ENCODE data around the gene TRIM36. TPM values are rescaled to one million over a fixed set of nuclear protein-coding genes. Genes with fewer than 3 reads are reported as not detected.

Gene TRIM36, protein sequence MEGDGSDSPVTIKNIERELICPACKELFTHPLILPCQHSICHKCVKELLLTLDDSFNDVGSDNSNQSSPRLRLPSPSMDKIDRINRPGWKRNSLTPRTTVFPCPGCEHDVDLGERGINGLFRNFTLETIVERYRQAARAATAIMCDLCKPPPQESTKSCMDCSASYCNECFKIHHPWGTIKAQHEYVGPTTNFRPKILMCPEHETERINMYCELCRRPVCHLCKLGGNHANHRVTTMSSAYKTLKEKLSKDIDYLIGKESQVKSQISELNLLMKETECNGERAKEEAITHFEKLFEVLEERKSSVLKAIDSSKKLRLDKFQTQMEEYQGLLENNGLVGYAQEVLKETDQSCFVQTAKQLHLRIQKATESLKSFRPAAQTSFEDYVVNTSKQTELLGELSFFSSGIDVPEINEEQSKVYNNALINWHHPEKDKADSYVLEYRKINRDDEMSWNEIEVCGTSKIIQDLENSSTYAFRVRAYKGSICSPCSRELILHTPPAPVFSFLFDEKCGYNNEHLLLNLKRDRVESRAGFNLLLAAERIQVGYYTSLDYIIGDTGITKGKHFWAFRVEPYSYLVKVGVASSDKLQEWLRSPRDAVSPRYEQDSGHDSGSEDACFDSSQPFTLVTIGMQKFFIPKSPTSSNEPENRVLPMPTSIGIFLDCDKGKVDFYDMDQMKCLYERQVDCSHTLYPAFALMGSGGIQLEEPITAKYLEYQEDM
- 1.3 TPM for total RNA-seq
- long read RNA-seq = 0 reads

DNA sequence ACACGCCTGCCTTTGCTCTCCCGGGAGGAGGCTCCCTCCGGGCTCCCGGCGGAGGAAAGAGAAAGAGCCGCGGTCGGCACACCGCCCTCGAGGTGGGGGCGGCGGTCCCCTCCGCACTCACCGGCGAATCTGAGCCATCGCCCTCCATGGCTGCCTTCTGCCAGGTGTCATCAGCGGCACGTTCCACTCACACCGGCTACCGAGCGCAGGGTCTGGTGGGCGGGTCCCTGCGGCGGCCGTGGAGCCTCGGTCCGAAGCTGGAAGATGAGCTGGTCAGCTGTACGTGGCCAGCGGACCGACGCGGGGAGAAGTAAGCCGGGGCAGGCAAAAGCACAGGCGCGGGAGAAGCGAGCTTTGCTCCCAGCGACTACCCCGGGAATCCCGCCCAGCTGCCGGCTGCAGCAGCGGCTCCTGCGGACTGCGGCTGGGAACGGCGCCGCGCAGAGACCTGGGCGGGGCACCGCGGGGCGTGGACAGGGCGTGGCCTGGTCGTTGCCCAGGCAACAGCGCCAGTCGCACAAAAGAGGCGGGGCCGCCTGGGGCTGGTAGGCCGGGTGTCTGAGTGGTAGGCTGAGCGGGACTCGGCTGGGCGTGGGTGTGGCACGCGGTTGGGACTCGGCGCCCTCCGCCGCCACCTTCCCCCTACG is at the start of gene TRIM36:
Gene TRIM36, minus strand, starts transcription at position 422 of the 647 bp plus-strand sequence. Its CDS starts 274 bp downstream, at position 148.
- DNase-seq (ENCODE audit: low spot score) = peak; percentile 97

DNA sequence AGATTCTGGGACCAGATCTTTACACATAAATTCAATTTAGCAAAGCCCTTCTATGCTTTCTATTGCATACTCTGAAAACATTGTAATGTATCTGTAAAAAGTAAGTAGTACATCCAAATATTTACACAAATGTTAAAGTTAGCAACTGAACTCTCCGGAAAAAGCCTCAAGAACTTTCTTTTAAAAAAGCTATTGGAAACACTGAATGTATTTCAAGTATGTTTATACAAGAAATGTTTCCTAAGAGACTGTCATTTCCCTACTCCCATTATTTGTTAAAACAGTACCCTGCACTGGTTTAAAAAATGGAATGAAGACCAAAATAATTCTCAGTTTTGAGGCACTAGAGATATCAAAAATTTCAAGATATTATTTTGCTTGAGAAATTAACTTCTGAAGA is 44.8 kb upstream of the TRIM36 start:
- no peak for DNase-seq (ENCODE audit: low spot score)

DNA sequence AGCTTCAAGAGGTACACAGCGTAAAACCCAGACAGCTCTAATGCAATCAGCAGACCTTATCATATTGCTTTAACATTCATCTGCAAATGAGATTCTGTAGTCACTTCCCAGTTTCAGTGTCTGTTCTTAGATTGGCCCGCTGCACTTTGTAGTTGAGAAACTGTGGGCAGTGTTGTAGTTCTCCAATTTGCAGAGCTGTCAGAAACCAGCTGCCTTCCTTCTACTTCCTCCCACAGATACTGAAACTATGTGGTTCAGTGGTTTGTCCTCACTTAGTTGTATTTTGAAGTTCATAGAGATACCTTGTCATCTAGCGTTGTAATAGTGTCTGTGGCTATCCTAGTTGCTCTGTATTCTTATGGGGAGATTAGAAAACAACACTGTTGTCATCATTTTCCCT is 39.6 kb upstream of the TRIM36 start:
- DNase-seq (ENCODE audit: low spot score) = no peak

DNA sequence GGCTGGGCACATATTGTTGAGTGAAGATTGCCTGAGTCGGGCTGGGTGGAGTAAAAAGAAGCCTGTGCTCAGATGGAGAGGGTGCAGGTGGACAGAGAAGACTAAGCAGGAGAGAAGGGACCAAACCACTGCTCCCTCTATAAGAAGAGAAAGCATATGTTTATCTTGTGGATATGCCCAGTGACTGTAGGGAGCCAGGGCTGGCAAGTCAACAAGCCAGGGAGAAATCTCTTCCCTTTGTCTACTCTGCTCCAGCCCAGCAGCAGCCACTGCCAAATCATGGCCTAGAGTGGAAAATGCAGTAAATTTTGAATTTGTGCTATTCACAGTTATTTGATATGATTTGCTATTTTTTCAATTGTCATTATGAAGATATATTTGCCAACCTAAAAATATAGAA is 33.2 kb upstream of the TRIM36 start:
- no peak for DNase-seq (ENCODE audit: low spot score)

DNA sequence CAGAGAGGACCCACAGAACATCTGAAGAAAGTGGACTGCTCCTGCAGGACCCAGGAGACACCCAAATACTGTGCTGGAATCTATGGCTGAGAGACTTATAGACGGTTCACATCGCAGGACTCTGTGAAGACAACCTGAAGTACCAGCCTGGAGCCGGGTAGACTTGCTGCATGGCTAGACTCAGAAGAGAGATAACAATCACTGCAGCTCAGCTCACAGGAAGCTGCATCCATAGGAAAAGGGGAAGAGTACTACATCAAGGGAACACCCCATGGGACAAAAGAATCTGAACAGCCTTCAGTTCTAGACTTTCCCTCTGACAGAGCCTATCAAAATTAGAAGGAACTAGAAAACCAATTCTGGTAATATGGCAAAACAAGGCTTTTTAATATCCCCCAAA is 26.5 kb upstream of the TRIM36 start:
- DNase-seq (ENCODE audit: low spot score) = no peak

DNA sequence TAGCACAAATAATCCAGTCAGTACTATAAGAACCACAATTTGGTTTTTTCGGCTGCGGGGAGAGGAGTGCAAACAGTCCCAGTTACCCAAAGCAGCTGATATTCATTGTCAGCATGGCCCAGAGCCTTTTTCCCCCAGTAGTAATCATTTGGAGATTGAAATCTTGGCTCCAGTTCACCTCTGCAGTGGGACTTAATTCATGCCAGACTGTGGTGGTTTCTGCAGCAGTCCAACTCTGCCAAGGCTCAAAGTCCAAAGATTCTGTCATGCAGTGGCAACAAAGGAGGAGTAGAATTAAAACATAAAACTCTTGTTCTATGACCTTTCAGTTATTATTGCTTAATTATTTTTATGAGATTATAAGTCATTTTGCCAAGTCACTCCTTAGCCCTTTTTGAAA is 25.0 kb upstream of the TRIM36 start:
- no peak for DNase-seq (ENCODE audit: low spot score)

DNA sequence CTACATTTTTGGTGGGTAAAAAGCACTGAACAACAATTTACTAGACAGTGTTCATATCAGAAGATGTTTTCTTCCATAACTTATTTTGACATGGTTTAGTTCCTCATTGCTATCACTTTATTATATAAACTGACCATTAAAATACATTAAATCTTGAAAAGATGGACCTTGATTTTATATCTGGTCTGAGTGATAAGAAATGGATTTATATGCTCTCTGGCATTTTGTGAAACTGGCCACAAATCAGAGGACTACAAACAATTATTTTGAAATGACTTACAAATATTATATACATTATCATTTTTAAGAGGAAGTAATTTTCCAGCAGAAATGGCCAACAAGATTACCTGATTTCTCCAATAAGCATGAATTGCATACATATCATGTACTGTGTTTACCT is 23.6 kb upstream of the TRIM36 start:
- no peak for DNase-seq (ENCODE audit: low spot score)

DNA sequence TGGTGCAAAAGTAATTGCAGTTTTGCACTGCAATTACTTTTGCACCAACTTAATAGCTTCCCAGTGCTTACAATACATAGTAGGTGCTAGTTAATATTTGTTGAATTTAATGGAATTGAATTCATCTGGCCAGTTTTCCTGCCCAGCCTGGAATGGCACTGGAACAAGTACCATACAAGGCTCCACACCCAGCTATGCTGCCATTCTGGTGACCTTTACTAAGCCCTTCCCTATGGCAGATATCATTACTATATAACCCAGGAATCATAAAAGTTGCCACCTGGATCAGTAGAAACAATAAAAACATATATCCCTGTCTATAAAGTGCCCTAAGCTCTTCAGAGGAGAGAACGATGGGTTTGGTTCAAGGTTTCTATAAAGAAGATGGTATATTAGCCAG is 22.4 kb upstream of the TRIM36 start:
- DNase-seq (ENCODE audit: low spot score) = no peak

DNA sequence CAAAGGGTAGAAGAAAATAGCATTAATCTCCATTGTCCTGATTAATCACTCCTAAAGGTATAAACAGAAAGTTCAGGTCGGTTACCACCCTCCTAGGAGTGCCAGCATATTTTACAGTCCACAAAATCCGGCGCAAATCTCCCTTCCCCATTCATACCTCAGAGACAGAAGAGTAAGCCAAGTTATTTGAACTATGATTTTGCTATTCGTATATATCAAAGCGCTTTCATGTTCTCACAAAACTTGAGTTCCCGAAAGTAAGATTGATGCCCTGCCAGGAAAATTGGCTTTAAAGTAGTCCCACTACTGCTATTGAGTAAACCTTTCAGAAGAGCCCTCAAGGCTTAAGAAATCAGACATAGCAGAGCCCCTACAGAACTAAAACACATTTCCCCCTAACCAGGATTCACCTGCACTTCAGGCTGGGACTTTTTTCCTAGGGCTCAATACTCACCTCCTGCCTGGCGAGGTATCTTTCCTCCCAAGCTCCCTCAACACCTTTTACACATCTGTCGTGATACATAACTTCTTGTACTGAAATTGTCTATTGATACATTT is 21.8 kb upstream of the TRIM36 start:
- DNase-seq (ENCODE audit: low spot score) = no peak

DNA sequence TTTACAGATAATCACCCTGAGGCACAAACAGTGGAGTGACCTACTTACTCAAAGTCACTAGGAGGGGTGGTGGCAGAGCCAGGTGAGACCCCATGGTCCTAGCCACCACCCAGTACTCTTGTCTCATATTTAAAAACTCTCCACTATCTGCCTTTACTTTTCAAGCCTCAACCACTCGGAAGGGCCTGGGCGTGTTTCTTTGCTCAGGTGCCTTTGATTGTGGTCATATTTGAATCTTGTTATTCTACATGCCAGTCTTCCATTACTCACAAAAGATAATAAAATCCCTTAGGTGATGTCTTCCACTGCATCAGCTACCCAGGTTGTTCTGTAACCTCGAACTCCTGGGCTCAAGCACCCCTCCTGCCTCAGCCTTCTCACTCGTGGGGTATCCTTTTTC is 20.7 kb upstream of the TRIM36 start:
- no peak for DNase-seq (ENCODE audit: low spot score)

DNA sequence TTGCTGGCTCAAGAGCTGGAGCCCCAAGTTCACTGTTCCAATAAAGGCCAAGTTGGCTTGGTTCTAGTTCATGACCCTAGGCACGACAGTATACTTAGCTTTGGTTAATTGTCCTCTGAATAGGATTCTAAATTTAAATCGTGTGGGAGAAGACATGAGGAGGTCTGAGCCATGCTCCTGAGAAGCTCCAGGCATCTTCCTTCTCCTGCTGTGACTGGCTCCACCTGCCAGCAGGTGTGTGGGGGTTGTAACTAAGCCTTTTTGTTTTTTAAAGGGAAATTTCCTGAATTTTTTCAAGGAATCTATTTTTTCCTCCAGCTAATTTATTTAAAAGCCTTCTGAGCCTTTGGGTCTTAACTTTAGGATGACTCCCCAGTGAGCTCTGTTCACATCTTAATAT is 20.2 kb upstream of the TRIM36 start:
- no peak for DNase-seq (ENCODE audit: low spot score)

DNA sequence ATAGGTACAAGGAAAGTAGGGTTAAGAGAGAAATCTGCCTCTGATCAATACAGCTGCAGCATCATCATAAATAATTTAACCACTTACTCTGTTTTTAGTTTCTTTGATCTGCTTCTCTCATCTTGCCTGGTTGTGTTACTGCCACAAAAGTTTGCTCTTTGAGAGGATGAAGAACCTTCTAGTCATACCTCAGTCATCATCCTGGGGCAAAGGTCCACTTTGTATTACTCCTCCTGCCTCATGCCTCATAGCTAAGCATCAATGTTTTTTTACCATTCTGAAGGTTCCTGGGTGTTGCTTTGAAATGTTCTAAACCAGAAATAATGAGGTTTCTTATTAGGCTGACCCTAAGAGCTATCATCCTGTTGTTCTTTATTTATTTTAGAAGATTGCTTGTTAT is 17.1 kb upstream of the TRIM36 start:
- DNase-seq (ENCODE audit: low spot score) = no peak

DNA sequence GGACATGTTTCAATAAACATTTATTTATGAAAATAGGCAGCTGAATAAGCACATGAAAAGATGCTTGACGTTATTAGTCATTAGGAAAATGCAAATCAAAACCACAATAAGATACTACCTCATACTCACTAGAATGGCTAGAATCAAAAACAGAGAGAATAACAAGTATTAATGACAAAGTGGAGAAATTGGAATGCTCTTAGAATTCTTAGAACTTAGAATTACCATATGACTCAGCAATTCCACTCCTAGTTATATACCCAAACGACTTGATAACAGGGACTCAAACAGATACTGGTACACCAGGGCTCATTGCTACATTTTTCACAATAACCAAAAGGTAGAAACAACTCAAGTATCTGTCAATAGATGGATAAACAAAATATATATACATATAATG is 15.1 kb upstream of the TRIM36 start:
- no peak for DNase-seq (ENCODE audit: low spot score)

DNA sequence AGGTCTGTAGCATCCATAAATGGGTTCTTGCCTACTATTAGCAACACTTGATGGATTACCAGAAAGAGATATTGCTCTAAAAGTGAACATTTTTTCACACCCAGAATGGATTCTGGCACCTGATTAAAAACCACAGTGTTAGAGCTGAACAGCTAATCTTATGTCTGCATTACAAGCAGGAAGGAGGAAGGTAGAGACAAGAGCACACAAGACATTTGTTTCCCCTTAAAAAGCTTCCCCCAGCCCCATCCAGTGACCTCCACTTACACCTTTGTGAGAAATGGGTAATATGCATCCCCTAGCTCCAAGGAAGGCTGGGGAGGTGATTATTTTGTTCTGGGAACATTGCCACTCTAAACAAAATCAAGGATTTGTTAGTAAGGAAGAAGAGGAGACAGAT is 12.0 kb upstream of the TRIM36 start:
- DNase-seq (ENCODE audit: low spot score) = no peak

DNA sequence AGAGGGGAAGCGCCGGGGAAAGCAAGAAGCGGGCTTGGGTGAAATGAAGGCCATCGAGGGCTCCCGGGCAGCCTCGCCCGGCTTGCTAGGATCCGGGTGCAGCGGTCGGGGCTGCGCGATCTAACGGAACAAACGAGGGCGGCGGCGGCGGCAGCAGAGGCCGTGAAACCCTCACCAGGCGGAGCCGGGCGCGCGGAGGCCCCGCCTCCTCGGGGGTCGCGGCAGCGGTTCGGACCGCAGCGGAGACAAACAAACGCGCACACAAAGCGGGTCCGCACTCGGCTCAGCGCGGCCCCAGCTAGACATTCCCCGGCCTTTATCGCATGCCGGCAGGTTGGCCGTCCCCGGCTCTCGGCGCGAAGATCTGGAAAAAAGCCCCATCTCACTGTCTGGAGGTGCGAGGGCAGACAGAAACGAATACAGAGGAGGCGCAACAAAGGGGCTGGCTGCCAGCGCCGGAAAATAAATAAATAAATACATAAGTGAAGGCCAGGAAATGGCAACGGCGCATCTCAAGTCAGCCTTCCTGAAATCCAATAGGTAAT is 10.5 kb upstream of the TRIM36 start:
- DNase-seq (ENCODE audit: low spot score) = no peak

DNA sequence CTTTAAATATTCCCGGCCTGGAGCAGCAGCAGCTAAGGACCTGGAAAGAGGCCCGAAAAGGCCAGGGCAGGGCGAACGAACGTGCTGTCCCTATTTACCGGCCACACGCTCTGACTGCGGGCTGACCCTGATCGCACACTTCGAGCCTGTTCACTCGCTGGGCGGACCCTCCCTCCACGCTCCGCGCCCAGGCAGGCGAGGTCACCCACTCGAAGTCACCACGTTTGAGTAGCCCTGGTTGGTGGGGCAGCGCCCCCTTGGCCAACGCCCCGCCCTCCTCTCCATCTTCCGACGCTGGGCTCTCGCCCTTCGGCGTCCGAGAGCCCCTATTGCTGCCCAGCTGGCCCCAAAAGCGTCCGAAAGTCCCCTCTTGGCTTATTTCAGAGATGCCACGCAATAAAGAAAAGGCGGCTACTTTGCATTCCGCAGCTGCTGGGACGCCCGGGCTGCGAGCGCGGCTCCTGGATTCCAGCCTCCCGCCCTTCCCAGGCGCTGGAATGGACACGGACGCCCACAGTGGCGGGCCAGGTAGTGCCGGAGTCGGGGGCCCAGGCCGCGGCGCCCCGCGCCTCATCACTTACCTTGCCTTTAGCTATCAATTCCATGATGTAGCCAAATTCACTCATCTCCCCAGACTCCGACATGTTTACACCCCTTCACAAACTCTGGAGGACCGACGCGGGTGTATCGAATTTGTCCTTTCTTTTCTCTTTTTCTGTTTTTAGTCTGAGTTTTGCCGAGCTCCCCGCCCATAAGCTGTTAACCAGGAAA is 9.9 kb upstream of the TRIM36 start:
- DNase-seq (ENCODE audit: low spot score) = no peak

DNA sequence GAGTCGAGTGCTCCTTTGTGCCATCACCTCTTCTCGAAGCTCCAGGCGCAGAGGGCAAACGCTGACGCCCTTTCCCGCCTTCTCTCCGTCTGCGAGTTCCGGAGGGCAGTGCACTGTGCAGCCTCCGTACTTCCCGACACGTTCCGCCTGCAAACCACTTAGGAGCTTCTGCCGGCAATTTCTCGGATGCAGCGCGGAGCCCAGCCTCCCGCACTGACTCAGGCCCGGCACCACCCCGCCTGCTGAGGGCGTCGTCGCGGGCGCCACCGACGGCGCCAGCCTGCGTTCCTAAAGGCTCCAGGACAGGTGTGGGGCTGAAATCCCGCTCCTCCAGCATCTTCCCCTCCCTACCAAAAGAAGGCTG is 9.3 kb upstream of the TRIM36 start:
- no peak for DNase-seq (ENCODE audit: low spot score)

DNA sequence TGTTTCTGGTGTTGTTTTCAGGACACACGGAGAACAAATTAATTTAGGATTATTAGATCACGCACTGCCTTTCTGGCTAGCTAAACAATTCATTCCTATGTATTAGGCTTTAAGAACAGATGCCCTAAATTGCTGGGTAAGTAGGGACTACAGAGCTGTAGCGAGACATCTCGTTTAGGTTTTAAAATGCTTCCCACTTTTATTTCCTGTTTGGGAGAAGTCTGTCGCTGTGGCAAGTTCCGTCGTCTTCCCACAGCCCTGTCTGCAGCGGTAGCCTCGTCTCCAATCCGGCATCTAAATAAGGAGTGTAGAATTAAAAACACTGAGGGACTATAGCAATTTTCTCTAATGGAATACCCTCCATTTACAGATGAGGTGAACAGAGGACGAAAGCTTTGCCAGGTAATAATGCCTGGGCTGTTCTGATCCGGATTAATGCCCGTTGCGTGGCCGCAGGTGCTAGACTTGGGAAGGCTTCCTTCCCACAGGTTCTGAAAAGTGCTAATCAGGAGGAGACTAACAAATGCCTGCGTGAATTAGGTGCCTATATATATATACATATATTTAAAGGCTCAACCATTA is 1.3 kb upstream of the TRIM36 start:
- DNase-seq (ENCODE audit: low spot score) = no peak

DNA sequence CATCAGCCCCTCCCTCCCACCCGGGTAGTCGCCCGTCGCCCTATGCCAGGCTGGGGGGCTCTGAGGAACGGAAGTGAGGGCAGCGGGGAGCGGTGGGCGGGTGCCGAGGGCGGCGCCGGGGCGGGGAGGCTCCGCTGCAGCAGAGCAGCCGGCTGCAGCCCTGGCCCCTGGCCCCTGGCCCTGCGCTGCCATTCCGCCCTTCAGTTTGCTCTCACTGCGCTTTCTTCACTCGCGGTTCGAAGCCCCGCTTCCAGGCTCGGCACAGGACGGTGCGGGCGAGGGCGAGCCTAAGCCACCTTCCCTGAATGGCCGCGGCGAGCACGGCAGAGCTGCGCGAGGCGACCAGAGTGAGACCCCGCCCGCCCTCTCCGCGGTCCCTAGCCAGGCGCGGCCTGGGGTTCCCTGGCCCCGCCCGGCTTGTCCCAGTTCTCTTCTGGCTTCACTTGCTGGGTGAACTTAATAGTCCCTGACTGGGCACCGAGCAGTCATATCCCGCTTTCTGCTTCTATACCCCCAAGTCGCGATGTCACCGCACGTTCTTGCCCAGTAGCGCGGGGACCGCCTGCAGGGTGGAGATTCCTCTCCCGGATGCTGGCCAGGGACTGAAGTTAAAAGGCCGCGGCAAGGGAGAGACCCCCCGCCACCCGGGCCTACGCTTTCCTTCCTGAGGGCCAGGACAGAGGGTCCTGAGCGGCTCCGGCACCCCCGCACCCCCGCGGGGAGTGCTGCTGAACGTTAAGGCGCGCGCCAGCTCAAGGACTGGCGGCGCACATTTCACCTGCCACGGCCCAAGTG is 623 bp upstream of the TRIM36 start:
- no peak for DNase-seq (ENCODE audit: low spot score)
